ENCODE results near the gene DDX51.
A peak's percentile ranks its signal among the peaks of the same experiment; 100 is the strongest.
"Not testable (repeated sequence)": the region's sequence is repeated elsewhere in the genome, so short reads cannot be mapped to it uniquely, and the experiment has no call there.

DDX51 gene

GRCh38 chr12:132153501-132154340 is 9.6 kb upstream of the DDX51 start:
- DNase-seq (ENCODE audit: low spot score) = peak; percentile 67

DNA sequence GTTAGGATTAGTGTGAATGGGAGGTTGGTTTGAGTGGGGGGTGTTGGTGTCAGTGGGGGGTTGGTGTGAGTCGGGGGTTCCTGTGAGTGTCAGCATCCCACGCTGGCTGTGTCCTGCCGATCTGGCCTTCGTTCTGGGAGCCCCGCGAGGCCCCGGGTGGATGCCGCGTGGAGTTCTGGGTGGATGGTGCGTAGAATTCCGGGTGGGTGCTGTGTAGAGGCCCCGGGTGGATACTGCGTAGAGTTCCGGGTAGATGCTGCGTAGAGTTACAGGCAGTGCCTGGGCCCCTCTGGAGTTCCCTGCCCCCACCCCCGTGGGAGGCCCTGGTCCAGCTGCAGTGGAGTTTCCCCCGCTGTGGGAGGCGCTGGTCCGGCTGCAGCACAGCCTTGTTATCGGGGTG is 8.8 kb upstream of the DDX51 start:
- DNase-seq (ENCODE audit: low spot score) = no peak

DNA sequence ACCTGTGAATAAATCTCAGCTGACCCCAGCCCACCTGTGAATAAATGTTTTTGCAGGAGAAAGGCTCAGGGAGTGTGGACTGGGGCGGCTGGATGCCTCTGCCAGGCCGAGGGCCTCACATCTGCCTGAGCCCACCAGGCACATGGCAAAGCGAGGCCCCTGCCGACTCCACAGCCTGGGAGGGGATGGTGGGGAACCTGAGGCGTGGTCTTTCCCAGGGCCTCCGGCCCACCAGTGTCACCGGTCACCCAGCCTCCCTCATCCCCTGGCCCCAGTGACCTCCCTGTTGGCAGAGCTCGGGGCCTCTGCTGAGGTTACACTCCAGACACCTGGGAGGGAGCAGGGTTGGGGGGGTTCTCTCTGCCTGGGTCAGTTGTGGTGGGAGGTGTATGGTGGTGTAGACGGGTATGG is 8.3 kb upstream of the DDX51 start:
- DNase-seq (ENCODE audit: low spot score) = no peak

GRCh38 chr12:132151766-132152410 is 7.8 kb upstream of the DDX51 start:
- no peak for DNase-seq (ENCODE audit: low spot score)

GRCh38 chr12:132151145-132151765 is 7.1 kb upstream of the DDX51 start:
- no peak for DNase-seq (ENCODE audit: low spot score)

- DNase-seq (ENCODE audit: low spot score) = no peak
These were observed 6.6 kb upstream of the DDX51 start for GRCh38 chr12:132150780-132151144.

DNA sequence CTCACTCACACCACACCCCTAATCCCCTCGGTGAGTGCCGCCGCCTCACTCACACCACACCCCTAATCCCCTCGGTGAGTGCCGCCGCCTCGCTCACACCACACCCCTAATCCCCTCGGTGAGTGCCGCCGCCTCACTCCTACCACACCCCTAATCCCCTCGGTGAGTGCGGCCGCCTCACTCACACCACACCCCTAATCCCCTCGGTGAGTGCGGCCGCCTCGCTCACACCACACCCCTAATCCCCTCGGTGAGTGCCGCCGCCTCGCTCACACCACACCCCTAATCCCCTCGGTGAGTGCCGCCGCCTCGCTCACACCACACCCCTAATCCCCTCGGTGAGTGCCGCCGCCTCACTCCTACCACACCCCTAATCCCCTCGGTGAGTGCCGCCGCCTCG is 5.4 kb upstream of the DDX51 start:
- DNase-seq (ENCODE audit: low spot score) = not testable (repeated sequence)

DNA sequence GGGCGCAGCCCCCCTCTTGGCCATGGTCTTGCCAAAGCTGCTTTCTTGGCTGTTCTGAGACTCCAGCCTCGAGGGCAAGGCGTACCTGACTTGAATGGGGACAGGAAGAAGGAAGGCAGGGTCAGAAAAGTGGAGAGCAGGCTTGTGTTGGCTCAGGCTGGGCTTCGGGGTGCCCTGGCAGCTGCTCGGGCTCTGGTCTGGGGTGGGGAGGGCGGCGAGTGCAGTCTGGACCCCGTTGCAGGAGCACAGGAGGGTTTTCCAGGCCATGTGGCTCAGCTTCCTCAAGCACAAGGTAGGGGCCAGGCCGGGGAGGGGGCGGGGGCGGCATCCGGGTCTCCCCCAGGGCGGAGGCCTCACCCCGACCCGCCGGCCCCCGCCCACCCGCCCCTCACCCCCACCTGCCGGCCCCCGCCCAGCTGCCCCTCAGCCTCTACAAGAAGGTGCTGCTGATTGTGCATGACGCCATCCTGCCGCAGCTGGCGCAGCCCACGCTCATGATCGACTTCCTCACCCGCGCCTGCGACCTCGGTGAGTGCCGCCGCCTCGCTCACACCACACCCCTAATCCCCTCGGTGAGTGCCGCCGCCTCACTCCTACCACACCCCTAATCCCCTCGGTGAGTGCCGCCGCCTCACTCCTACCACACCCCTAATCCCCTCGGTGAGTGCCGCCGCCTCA is 4.4 kb upstream of the DDX51 start:
- DNase-seq (ENCODE audit: low spot score) = no peak

GRCh38 chr12:132147423-132148367 is 3.6 kb upstream of the DDX51 start:
- no peak for DNase-seq (ENCODE audit: low spot score)

DNA sequence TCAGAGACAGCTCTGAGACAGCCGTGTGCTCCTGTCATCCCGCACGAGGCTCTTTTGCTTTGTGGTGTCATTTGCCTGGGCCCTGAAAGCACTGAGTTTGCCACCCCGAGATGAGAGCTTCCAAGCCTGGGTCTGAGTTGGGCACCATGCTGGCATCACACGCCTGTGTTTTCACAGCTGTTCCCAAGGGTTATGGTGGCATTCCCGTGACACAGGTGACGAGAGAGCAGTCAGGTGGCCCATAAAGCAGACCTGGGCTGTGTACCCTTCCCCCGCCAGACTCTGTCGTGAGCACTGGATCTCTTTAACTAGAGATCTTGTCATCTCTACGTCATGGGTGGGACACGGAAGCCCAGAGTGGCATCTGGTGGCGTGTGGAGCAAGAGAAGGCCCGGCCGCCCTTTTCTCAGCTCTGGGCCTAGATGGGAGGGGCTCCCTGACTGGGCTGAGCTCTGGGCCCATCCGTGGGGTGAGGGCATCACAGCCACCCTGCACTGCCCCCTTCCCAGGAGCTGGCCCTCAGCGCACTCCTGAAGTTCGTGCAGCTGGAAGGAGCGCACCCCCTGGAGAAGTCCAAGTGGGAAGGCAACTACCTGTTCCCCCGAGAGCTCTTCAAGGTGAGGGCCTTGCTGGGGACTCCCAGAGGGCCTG is 2.8 kb upstream of the DDX51 start:
- DNase-seq (ENCODE audit: low spot score) = no peak

DNA sequence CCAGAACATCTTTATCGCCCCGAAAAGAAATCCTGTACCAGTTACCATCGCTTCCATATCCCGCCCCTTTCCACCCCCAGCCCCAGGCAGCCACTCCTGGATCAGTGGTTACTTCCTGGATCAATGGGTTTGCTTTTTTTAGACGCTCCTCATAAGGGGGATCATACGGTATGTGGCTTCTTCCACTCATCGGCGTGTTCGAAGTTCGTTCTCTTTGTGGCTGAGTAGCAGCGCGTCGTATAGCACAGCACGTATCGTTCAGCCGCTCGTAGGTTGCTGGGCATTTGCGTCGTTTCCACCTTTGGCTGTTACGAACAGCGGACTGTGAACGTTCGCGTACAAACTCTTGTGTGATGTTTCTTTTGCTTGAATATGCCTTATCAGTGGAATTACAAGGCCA is 2.0 kb upstream of the DDX51 start:
- DNase-seq (ENCODE audit: low spot score) = no peak

DNA sequence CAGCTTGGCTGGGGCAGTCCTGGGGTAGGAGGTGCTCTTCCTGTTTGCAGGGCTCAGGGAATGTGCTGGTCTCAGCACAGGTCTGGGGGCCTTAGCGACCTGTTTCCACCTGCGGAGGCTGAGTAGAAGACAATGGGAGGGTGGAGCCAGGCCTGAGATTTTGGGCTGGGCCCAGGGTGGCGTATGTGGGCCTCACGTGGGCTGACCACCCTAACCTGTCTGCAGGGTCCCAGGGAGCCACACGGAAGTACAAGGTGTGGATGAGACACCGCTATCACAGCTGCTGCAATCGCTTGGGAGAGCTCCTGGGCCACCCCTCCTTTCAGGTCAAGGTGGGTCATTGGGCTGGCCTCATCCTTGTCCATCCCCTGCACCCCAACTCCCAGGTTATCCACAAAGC is 1.2 kb upstream of the DDX51 start:
- DNase-seq (ENCODE audit: low spot score) = no peak

DNA sequence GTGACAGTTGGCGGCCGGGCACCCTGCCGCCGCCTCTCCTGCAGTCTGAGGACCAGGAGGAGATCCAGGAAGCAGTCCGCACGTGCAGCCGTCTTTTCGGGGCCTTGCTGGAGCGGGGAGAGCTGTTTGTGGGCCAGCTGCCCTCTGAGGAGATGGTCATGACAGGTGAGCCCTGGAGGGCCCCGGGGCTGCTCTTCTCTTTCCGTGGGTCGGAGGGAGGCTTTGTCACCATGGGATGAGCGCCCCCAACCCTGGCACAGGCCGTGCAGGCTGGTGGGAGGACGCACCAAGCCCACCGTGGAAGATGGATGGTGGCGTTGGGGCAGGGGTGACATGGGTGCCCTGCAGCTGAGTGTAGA is 670 bp upstream of the DDX51 start:
- no peak for DNase-seq (ENCODE audit: low spot score)

DNA sequence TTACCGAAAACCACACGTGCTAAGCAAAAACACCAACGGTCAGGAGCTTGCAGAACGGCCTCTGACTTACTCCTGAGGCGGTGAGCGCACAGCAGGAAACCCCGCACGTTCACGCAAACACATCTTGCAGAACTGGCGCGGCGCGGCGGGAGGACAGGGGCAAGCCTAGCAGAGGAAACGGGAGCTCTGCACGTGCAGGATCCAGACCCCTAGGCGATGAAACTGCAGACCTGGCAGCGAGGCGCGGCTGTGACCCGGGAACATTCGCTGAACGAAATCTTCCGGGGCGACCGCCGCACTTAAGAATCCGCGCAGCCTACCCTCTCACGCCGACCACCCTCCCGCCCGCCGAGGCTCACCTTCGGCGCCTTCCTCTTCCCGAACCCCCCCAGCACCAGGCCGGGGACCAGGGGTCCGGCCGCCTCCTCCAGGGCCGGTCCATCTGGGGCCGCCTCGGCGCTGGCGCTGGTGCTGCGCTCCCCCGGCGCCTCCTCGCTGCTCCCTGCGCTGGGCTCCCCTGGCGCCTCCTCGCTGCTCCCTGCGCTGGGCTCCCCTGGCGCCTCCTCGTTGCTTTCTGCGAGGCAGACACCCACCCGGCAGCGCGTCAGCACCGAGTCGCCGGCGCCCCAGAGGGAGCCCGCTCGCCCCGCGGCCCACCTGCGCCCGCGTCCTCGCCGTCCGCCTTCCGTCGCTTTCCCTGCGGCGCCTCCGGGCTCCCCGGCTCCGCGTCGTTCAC is 615 bp downstream of the DDX51 start:
- peak; percentile 12 for DNase-seq (ENCODE audit: low spot score)

DNA sequence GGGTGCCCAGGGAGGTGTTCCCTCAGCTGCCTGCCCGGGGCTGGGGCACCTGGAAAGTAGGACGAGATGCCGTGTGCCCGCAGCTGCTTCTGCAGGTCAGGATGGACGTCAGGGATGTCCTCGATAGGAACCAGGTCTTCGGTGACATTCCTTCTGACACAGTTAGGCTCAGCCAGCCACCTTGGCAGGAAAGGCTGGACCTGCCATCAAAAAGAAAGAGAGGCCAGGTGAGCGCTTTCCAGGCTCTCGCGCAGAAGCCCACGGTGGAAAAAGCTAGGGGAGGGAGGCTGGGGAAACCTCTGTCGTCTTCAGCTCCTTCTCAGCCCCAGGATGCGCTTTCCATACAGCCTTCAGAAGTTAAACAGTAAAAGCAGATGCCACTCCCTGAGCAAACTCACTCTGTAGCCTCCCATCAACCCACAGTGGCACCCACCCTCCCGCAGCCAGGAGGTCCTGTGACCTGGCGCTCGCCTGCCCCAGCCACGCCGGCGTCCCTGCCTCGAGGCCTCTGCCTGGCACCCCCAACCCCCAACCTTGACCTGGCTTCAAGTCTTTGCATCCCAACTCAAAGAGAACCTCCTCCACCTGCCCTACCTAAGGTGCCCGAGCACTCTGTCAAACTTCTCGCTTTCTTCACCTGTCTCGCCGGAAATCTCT is 1.3 kb downstream of the DDX51 start:
- DNase-seq (ENCODE audit: low spot score) = no peak

GRCh38 chr12:132141976-132142678 is 2.0 kb downstream of the DDX51 start:
- no peak for DNase-seq (ENCODE audit: low spot score)

- no peak for DNase-seq (ENCODE audit: low spot score)
These were observed 2.9 kb downstream of the DDX51 start for GRCh38 chr12:132140918-132141841.

- DNase-seq (ENCODE audit: low spot score) = no peak
These were observed 3.6 kb downstream of the DDX51 start for GRCh38 chr12:132140501-132140900.
